Measurements from ENCODE around the gene IL1RL2.

The IL1RL2 gene

GRCh38 chr2:102268510-102269199, 81.8 kb downstream of the IL1RL2 start:
- TF ChIP-seq POLR2AphosphoS5 (IDR thresholded peaks at IDR 0.05; ENCODE audit: low read depth, low read length) = no peak
- TF ChIP-seq TAF1 (IDR thresholded peaks at IDR 0.05; ENCODE audit: borderline replicate concordance, insufficient read depth, low read length) = no peak
- no peak for TF ChIP-seq REST (IDR thresholded peaks at IDR 0.05; ENCODE audit: insufficient read depth in 1 of 2, low read depth in 2 of 2, low read length in 2 of 2)
- no peak for TF ChIP-seq FOXP2 (optimal IDR thresholded peaks at IDR 0.05; ENCODE audit: borderline replicate concordance, extremely low read depth, extremely low read length, insufficient read depth)
- TF ChIP-seq SIN3A (IDR thresholded peaks at IDR 0.05; ENCODE audit: borderline replicate concordance, insufficient read depth, low read length) = no peak

DNA sequence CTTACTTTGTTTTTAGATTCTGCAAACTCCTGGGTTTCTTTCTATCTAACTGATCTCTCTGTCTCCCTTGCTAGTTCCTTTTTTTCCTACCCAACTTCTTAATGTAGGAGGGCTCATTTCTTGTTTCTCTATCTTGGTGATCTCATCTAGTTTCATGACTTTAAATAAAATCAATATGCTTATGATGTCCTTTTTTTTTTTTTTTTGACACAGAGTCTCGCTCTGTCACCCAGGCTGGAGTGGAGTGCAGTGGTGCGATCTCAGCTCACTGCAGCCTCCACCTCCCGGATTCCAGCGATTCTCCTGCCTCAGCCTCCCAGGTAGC, 82.3 kb downstream of the IL1RL2 start:
- TF ChIP-seq FOXP2 (optimal IDR thresholded peaks at IDR 0.05; ENCODE audit: borderline replicate concordance, extremely low read depth, extremely low read length, insufficient read depth) (no peak), TAF1 (IDR thresholded peaks at IDR 0.05; ENCODE audit: borderline replicate concordance, insufficient read depth, low read length) (no peak), SIN3A (IDR thresholded peaks at IDR 0.05; ENCODE audit: borderline replicate concordance, insufficient read depth, low read length) (no peak), POLR2AphosphoS5 (IDR thresholded peaks at IDR 0.05; ENCODE audit: low read depth, low read length) (no peak), REST (IDR thresholded peaks at IDR 0.05; ENCODE audit: insufficient read depth in 1 of 2, low read depth in 2 of 2, low read length in 2 of 2) (no peak)

DNA sequence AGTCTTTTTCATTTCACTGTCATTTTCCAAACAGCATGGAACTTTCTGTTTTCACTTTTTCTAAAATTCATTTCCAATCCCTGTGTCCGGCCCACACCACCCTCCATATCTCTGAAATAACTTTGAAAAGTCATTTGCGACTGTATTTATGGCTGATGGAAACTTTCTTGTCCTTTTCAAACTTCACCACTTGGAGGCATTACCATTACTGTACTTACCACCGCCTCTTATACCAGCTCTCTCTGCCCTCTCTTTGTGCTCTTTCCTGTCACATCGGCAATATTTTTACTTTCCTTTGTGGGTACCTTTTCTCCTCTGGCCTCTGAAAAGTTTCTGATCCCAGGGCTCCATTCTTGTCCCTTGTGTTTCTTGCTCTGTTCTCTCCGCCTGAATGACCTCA, 85.0 kb downstream of the IL1RL2 start:
- TF ChIP-seq TAF1 (IDR thresholded peaks at IDR 0.05; ENCODE audit: borderline replicate concordance, insufficient read depth, low read length) = no peak
- no peak for TF ChIP-seq FOXP2 (optimal IDR thresholded peaks at IDR 0.05; ENCODE audit: borderline replicate concordance, extremely low read depth, extremely low read length, insufficient read depth)
- TF ChIP-seq REST (IDR thresholded peaks at IDR 0.05; ENCODE audit: insufficient read depth in 1 of 2, low read depth in 2 of 2, low read length in 2 of 2) = no peak
- no peak for TF ChIP-seq POLR2AphosphoS5 (IDR thresholded peaks at IDR 0.05; ENCODE audit: low read depth, low read length)
- TF ChIP-seq SIN3A (IDR thresholded peaks at IDR 0.05; ENCODE audit: borderline replicate concordance, insufficient read depth, low read length) = no peak

DNA sequence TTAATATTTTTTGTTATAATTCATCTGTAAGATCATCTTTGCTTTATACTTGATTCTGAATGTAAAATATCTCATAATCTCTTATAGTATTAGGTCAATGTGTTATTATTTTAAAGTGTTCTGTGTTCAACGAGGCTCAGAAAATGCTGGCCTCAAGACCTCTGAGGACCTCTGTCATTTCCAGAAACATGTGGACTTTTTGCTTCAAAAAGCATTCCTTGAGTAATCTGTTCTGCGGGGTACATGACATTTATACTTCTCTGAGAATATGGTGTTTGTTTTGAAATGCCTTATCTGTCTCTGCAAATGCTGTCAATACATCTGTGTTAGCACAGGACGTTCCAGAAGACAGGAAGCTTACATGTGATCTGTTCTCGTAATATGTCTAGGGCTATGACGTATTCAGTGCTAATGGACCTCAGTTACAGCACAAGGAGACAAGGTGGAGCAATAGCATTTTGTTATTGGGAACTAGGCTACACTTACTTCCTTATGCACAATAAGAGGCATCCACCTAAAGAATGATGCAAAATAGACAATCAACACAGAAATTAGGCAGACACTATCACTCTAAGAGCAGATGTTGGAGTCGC, 86.9 kb downstream of the IL1RL2 start:
- TF ChIP-seq FOXP2 (optimal IDR thresholded peaks at IDR 0.05; ENCODE audit: borderline replicate concordance, extremely low read depth, extremely low read length, insufficient read depth) = no peak
- TF ChIP-seq TAF1 (IDR thresholded peaks at IDR 0.05; ENCODE audit: borderline replicate concordance, insufficient read depth, low read length) = no peak
- no peak for TF ChIP-seq REST (IDR thresholded peaks at IDR 0.05; ENCODE audit: insufficient read depth in 1 of 2, low read depth in 2 of 2, low read length in 2 of 2)
- TF ChIP-seq POLR2AphosphoS5 (IDR thresholded peaks at IDR 0.05; ENCODE audit: low read depth, low read length) = no peak
- TF ChIP-seq SIN3A (IDR thresholded peaks at IDR 0.05; ENCODE audit: borderline replicate concordance, insufficient read depth, low read length) = no peak

All from PFSK-1 (cell line).